Stomach (tissue), 4 donors: ENCODE measurements around the gene TMEM138.

ENCODE experiments used
- CTCF ChIP-seq, 7 experiments: fragments of 450-650 bp in 4 of 7; fragments of 200-600 bp in 3 of 7; sonication (generic) in 3 of 7; IDR thresholded peaks; one replicate each; pipeline ENCODE4 v1.5.1; 2016 to 2019; ENCODE audit warnings: antibody characterized with exemption in 7 of 7, control low read depth in 2 of 7, mild to moderate bottlenecking in 1 of 7
- POLR2A ChIP-seq, 4 donors: fragments of 450-650 bp; IDR thresholded peaks; one replicate each; pipeline ENCODE4 v1.6.1; 2016; ENCODE audit warnings: antibody characterized with exemption in 4 of 4, control low read depth in 2 of 4, mild to moderate bottlenecking in 1 of 4, moderate library complexity in 1 of 4

GRCh38 chr11:61364012-61364675, 2.0 kb downstream of the TMEM138 start:
- TF ChIP-seq POLR2A (IDR thresholded peaks at IDR 0.05) (no peak), CTCF (IDR thresholded peaks at IDR 0.05) (no peak)
